Thyroid gland (tissue), 4 donors: ENCODE measurements around the gene ADIG. TPM values are rescaled to one million over a fixed set of nuclear protein-coding genes. Genes with fewer than 3 reads are reported as not detected.

Experiments used
- DNase-seq, 2 donors: peaks; one replicate each; pipeline ENCODE4 v3.0.0-alpha.2; 2019
- H3K27ac ChIP-seq, 3 donors: fragments of 200-600 bp; sonication (generic); 1 replicate in 2 of 3; 2 replicates in 1 of 3; pipeline ENCODE4 v1.5.1; 2016 to 2019; ENCODE audit warnings: mild to moderate bottlenecking in 1 of 3, moderate library complexity in 1 of 3
- H3K27me3 ChIP-seq: fragments of 200-600 bp; sonication (generic); one replicate; pipeline ENCODE4 v1.5.1; 2019
- H3K36me3 ChIP-seq, 2 donors: fragments of 200-600 bp; sonication (generic); one replicate each; pipeline ENCODE4 v1.5.1; 2016 to 2019
- H3K4me1 ChIP-seq, 2 donors: fragments of 200-600 bp; sonication (generic); one replicate each; pipeline ENCODE4 v1.5.1; 2017 to 2019
- H3K4me3 ChIP-seq, 3 donors: fragments of 200-600 bp; sonication (generic); replicated peaks in 1 of 3; 1 replicate in 2 of 3; 2 replicates in 1 of 3; pipeline ENCODE4 v1.5.1; 2016; ENCODE audit warnings: mild to moderate bottlenecking in 1 of 3
- H3K9me3 ChIP-seq: fragments of 200-600 bp; sonication (generic); one replicate; pipeline ENCODE4 v1.5.1; 2017
- CTCF ChIP-seq, 6 experiments: fragments of 200-600 bp in 3 of 6; fragments of 450-650 bp in 3 of 6; sonication (generic) in 3 of 6; IDR thresholded peaks; one replicate each; pipeline ENCODE4 v1.5.1; 2016 to 2019; ENCODE audit warnings: antibody characterized with exemption in 6 of 6, mild to moderate bottlenecking in 2 of 6, inconsistent platforms in 1 of 6, moderate library complexity in 1 of 6
- POLR2A ChIP-seq, 2 donors: fragments of 450-650 bp; IDR thresholded peaks; one replicate each; pipeline ENCODE4 v1.6.1; 2017; ENCODE audit warnings: antibody characterized with exemption in 2 of 2, mild to moderate bottlenecking in 2 of 2, moderate library complexity in 1 of 2
- WGBS, 2 donors: methylation state at CpG; one replicate each; pipeline ENCODE4 v1.1.5; 2017; 5-methylcytosine and 5-hydroxymethylcytosine counted together
- intact Hi-C: fragments of 100-400 bp; cut with DNase I; formaldehyde crosslinking; loops from one replicate; pipeline ENCODE4 v1.15.1; 2023
- total RNA-seq, 4 donors: library from RNA; depleted of rRNA; stranded (reverse); fragments of >200 nt; gene quantifications; one replicate each; pipeline ENCODE4 v1.2.3, GENCODE V29; 2016

ADIG gene
- total RNA-seq, 4 donors from 2014 or later = 1.6 TPM; not detected in 3

GRCh38 chr20:38604873-38605303, 23.9 kb downstream of the ADIG start:
- WGBS, 2 donors = 48 to 60% methylated on average over 4 of the region's 4 CpGs
- no peaks in the 10 kb centered on the region for H3K27me3 ChIP-seq
- H3K4me1 ChIP-seq = peaks cover 0 to 3% of the 10 kb centered on the region in 2 donors
- no peaks in the 10 kb centered on the region for H3K36me3 ChIP-seq
- intact Hi-C loops = no loop called here
- no peaks in the 10 kb centered on the region for H3K9me3 ChIP-seq
- H3K27ac ChIP-seq = no peak overlapping the region
- TF ChIP-seq CTCF (IDR thresholded peaks at IDR 0.05) (no peak), POLR2A (IDR thresholded peaks at IDR 0.05) (no peak)
- no peak for DNase-seq
- H3K4me3 ChIP-seq = no peak overlapping the region

GRCh38 chr20:38607351-38607750, 26.4 kb downstream of the ADIG start:
- H3K27me3 ChIP-seq = no peaks in the 10 kb centered on the region

GRCh38 chr20:38608188-38608587, 27.2 kb downstream of the ADIG start:
- 78 to 83% methylated on average over 4 of the region's 4 CpGs for WGBS, 2 donors
- no peak for TF ChIP-seq CTCF (IDR thresholded peaks at IDR 0.05)
- TF ChIP-seq POLR2A (IDR thresholded peaks at IDR 0.05) = no peak
- no peaks in the 10 kb centered on the region for H3K27me3 ChIP-seq
- no peaks in the 10 kb centered on the region for H3K9me3 ChIP-seq
- no peaks in the 10 kb centered on the region for H3K4me1 ChIP-seq
- no peak overlapping the region for H3K27ac ChIP-seq
- DNase-seq = no peak
- intact Hi-C loops = no loop called here
- H3K36me3 ChIP-seq = no peaks in the 10 kb centered on the region
- H3K4me3 ChIP-seq = no peak overlapping the region

More at GRCh38 chr20:38607351-38607750, 26.4 kb downstream of the ADIG start:
- Histone ChIP-seq H3K9me3 (no peaks in the 10 kb centered on the region), H3K27ac (no peak overlapping the region), H3K36me3 (no peaks in the 10 kb centered on the region), H3K4me3 (no peak overlapping the region), H3K4me1 (no peaks in the 10 kb centered on the region)
- intact Hi-C loops = no loop called here
- DNase-seq = no peak
- TF ChIP-seq POLR2A (IDR thresholded peaks at IDR 0.05) (no peak), CTCF (IDR thresholded peaks at IDR 0.05) (no peak)
- WGBS, 2 donors = 59 to 66% methylated on average over 12 of the region's 12 CpGs

GRCh38 chr20:38609815-38610214, 28.8 kb downstream of the ADIG start:
- no peaks in the 10 kb centered on the region for H3K9me3 ChIP-seq
- intact Hi-C loops = no loop called here
- no peaks in the 10 kb centered on the region for H3K27me3 ChIP-seq
- H3K4me3 ChIP-seq = no peak overlapping the region
- DNase-seq = no peak
- 66 to 70% methylated on average over 4 of the region's 4 CpGs for WGBS, 2 donors
- no peak overlapping the region for H3K27ac ChIP-seq
- no peaks in the 10 kb centered on the region for H3K36me3 ChIP-seq
- H3K4me1 ChIP-seq = no peaks in the 10 kb centered on the region
- TF ChIP-seq POLR2A (IDR thresholded peaks at IDR 0.05) (no peak), CTCF (IDR thresholded peaks at IDR 0.05) (no peak)

GRCh38 chr20:38610521-38610920, 29.5 kb downstream of the ADIG start:
- intact Hi-C loops = no loop called here
- no peaks in the 10 kb centered on the region for H3K4me1 ChIP-seq
- no peak overlapping the region for H3K27ac ChIP-seq
- no peaks in the 10 kb centered on the region for H3K27me3 ChIP-seq
- TF ChIP-seq CTCF (IDR thresholded peaks at IDR 0.05) (no peak), POLR2A (IDR thresholded peaks at IDR 0.05) (no peak)
- WGBS, 2 donors = 77% methylated on average over 5 of the region's 5 CpGs
- DNase-seq = no peak
- no peaks in the 10 kb centered on the region for H3K9me3 ChIP-seq
- no peak overlapping the region for H3K4me3 ChIP-seq
- H3K36me3 ChIP-seq = no peaks in the 10 kb centered on the region
